ENCODE results near the gene RABAC1. TPM values are rescaled to one million over a fixed set of nuclear protein-coding genes. Genes with fewer than 3 reads are reported as not detected.

Gene RABAC1
- total RNA-seq, 1 donor from 2014 or later: 90.6 TPM

Other genes with a start within 250 kb of the RABAC1 start
- not detected in 2 replicates for gene CEACAM6, start 203.8 kb downstream of the RABAC1 start, total RNA-seq
- not detected in 2 replicates for gene CEACAM3, start 162.7 kb downstream of the RABAC1 start, total RNA-seq
- not detected in 2 replicates for gene LYPD4, start 114.6 kb downstream of the RABAC1 start, total RNA-seq
- gene DMRTC2, start 114.3 kb downstream of the RABAC1 start, total RNA-seq: not detected in 2 replicates
- gene RPS19, start 99.1 kb downstream of the RABAC1 start, total RNA-seq: 3,144 and 3,263 TPM in 2 replicates
- gene CD79A, start 82.0 kb downstream of the RABAC1 start, total RNA-seq: 2.7 and 3.3 TPM in 2 replicates
- 638 and 664 TPM in 2 replicates for gene ARHGEF1, start 76.1 kb downstream of the RABAC1 start, total RNA-seq
- 1.9 and 2.1 TPM in 2 replicates for gene ERFL, start 30.9 kb downstream of the RABAC1 start, total RNA-seq
- 0.95 and 0.98 TPM in 2 replicates for gene ATP1A3, start 34.9 kb upstream of the RABAC1 start, total RNA-seq
- 3.6 and 4.6 TPM in 2 replicates for gene GRIK5, start 110.9 kb upstream of the RABAC1 start, total RNA-seq
- 15.2 and 15.9 TPM in 2 replicates for gene ZNF574, start 116.8 kb upstream of the RABAC1 start, total RNA-seq
- 42.8 and 46.2 TPM in 2 replicates for gene POU2F2, start 173.1 kb upstream of the RABAC1 start, total RNA-seq